Measurements from ENCODE around the gene IGFL3.
A peak's percentile ranks its signal among the peaks of the same experiment; 100 is the strongest.

Gene IGFL3

GRCh38 chr19:46076951-46077814, 47.3 kb downstream of the IGFL3 start:
- DNase-seq (ENCODE audit: low spot score) = peak; percentile 89

DNA sequence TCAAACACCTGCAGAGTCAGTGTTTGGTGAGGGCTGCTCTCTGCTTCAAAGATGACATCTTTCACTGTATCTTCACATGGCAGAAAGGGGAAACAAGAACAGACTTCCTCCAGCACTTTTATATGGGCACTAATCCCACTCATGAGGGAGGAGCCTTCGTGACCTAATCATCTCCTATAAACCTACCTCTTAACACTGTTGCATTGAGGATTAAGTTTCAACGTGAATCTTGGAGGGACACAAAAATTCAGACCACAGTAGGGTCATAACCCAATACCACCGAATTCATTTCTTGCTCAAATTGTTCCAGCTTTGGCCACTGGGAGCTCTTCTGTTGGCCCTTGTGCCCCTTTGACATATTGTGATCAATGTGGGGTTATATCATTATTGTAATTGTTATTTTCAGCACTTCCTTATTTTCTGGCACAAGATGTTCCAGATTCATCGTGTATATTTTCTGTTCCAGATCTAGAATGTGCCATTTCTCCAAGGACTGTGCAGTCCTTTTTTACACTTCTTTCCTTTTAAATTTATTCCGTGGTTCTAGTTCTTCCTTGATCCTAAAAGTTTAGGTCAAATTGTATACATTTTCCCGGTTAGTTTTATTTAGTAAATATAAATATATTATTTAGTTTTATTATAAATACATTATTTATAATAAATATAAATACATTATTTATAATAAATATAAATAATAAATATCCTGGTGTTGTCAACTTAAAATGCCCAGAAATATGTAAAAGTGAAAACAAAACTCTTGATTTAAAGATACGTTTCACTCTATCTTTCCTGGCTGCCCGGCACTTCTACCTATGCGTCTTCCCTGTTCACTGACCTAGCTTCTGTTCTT, 48.2 kb downstream of the IGFL3 start:
- no peak for DNase-seq (ENCODE audit: low spot score)

GRCh38 chr19:46073268-46073922, 51.1 kb downstream of the IGFL3 start:
- DNase-seq (ENCODE audit: low spot score) = no peak

Measured in AG20443 (cell line).